NOMO-1 treated with dmso at 0.1 percent for 144 hours (cell line): ENCODE results near the gene GGACT.
"Not testable (repeated sequence)": the region's sequence is repeated elsewhere in the genome, so short reads cannot be mapped to it uniquely, and the experiment has no call there.

Source experiments
- DNase-seq: peaks from one replicate; lab custom pipeline; 2025; ENCODE audit not compliant: unreplicated experiment; lab: John Stamatoyannopoulos, UW

The GGACT gene

DNA sequence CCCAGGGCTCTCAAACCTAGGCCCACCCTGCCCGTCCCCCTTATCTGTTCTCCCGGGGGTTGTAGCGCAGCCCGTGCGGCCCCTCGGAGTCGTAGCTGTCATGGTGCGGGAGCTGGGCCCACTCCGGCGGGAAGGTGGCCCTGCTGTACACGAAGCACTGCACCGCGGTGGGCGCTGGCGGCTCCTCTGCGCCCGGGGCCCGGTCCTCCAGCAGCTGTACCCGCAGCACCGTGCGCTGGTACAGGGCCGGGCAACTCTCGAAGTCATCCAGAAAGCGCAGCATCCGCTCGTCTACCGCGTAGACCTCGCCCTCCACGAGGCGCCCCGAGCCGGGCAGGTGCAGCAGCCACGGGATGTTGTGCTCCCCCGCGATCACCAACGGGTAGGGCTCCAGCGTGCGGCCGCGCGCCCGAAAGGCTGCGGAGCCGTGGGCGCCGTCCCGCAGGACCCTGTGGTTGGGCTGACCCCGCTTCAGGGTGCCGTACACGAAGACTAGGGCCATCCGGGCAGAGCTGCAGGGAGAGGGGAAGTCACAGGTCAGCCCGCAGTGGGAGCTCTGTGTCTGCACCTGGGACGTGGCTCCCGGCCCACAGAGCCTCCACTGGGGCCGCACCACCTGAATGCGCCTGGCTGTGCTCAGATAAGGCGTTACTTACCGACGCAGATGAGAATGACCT is 56.4 kb downstream of the GGACT start:
- DNase-seq, result no peak

DNA sequence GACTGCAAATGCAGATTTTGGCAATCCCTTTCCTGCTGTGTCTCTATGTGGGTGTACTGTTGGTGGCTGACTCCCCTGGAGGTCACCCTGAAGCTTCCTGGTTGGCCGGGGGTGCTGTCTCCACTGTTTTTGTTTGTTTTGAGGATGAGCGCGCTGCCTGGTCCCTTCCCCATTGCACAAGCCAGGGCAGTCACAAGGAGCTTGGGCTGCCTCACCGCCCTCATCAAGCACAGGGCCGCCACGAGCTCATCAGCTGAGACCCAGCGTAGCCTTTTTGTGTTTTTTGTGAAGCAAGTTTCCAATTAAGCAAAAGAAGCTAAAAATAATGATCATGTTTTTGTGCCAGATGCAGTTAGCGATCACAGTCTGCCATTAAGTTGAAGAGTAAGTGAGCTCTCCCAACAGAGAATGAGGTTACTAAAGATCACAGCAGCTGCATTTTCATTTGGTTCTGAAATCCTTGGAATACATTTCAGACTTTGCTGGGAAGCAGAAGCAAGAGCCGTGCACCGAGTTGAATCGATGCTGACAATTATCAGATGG is 57.8 kb downstream of the GGACT start:
- no peak for DNase-seq

DNA sequence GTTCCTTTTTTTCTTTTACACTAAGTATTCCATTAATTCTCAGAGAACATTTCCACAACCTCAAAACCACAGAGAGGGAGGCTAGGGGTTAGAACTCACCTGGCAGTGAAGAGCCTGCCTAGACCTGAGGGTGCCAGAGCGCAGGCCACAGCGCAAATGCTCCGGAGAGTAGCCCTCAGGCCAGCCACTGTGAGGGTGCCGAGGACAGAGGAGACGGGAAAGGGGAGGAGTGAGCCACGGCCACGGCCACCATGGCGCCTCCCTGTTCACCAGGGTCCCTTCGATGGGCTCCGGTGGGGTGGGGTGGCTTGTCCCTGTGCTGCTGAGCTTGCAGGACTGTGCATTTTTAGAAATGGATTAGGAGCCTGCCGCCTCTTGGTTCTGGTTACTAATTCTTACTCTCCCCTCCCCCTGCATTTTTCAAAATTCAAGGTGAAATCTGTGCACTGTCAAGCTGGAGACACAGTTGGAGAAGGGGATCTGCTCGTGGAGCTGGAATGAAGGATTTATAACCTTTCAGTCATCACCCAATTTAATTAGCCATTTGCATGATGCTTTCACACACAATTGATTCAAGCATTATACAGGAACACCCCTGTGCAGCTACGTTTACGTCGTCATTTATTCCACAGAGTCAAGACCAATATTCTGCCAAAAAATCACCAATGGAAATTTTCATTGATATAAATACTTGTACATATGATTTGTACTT is 58.8 kb downstream of the GGACT start:
- DNase-seq, result no peak

DNA sequence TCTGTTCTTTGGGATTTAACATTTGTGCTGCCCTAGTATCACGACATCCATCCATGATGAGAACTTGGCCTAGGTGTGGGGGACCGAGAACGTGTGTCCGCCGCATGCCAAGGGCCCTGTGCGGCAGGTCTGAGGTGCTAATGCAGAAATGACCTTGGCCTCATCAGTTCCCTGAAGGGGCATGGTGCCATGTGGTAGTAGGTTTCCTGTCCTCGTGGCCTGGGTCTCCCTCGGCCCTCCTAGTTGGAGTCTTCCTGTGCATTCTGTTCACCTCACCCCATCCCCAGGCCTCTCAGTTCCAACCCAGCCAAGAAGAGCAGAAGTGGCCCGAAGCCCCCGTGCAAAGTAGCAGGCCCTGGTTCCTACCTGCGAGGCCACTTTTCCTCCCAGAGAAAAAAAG is 59.8 kb downstream of the GGACT start:
- no peak for DNase-seq

DNA sequence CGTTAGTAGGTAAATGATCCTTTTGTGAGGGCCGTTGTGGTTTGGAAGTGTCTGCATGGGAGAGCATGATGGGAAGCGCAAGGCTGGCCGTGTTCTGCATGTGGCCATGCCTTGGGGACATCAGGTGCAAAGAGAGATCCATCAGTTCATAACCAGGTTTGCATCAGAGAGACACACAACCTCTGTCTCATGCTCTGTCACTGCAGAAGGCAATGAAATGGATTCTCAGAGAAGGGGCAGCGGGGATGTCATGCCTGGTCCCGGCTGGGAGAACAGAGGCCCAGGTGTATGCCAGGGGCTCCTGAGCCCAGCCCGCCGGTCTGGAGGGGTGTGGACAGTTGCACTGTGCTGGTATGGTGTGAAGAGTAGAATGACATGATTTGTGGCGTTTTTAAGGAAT is 60.2 kb downstream of the GGACT start:
- DNase-seq, result no peak

DNA sequence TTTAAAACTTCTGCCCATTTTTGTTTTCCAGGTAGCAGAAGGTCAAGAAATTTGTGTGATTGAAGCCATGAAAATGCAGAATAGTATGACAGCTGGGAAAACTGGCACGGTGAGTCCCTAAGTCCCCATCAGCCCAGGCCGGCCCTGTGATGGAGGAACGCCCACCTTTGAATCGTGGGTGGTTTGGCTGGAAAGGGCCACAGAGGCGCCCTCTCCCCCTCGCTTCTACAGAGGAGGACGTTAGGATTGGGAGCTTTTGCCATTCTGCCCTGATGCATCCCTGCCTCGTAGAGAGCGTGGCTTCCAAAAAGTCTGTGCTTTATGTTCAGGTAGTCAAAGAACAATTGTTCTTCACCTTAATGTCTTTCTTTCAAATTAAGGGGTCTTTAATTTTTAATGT is 60.9 kb downstream of the GGACT start:
- no peak for DNase-seq

DNA sequence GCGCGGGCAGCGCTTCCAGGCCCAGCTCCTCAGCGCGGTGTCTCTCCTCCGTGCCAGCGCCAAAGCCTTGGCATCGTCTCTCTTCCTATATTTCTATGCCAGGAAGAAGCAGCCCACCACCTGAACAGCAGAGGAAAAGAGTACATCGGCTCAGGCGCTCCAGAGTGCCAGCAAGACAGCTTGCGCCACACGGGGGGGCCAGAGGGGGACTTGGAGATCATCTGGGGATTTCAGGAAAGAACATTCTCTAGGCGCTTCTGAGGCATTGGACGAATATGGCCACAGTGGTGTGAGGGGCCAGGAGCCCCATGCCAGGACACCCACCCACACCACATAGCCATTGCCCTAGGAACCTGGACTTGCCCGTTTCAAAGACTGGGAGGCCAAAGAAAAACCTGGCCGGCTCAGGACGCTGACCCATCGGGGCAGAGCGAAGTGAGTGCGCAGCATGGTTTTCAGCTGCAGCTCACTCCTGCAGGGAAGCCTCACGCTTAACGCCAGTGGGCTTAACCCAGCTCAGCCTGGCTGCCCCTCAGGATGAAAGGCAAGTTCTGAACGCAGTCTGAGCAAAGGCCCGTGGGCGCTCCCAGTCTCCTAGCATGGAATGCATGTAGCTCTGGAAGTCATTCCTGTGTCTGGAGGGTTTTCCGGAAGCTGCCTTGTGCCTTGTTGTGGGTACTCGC is 62.1 kb downstream of the GGACT start:
- DNase-seq, result no peak

DNA sequence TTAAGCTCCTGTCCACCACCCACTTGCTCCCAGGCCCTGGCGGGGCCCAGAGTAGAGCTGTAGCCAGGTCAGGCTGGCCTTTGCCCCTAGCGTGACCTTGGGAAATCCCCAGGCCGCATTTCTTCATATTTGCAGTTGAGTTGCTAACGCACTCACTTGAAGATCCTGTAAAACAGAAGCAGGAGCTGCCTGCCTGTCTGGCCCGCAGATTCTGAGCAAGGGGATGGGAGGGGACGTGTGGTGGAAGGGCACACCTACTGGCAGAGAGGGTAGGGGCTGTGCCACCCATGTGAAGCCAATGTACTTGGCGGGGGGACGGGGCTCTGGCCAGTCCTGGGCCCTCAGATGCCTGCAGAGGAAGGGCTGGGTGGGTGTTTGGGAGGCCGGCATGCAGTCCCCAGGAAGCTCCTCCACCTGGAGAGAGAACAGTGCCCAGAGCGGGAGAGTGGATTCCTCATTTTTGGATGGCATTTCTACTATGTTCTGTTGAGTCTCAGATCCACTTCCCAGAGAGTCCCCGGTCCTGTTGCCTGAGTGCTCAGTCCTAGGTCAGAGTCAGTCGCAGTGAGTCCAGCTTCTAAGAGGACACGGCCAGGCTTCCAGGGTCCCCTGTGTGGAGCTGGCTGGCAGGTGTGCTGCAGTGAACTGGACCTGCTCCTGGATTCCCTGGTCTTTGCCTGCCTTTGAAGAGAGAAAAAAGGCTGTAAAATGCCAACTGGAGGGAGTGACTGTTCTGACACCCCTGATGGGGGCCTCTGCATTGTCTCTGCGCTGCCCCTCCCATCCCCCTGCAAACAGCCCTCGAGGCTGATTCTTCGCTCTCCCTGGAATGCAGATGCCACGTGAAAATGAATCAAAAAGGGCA is 62.9 kb downstream of the GGACT start:
- DNase-seq, result no peak

DNA sequence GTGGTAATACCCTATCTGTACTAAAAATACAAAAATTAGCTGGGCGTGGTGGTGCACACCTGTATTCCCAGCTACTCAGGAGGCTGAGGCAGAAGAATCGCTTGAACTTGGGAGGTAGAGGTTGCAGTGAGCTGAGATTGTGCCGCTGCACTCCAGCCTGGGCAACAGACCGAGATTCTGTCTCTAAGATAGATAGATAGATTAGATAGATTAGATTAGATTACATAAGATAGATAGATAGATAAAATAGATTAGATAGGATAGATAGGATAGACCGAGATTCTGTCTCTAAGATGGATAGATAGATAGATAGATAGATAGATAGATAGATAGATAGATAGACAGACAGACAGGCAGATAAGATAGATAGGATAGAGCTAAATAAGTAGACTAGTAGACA is 63.9 kb downstream of the GGACT start:
- DNase-seq, result not testable (repeated sequence)

DNA sequence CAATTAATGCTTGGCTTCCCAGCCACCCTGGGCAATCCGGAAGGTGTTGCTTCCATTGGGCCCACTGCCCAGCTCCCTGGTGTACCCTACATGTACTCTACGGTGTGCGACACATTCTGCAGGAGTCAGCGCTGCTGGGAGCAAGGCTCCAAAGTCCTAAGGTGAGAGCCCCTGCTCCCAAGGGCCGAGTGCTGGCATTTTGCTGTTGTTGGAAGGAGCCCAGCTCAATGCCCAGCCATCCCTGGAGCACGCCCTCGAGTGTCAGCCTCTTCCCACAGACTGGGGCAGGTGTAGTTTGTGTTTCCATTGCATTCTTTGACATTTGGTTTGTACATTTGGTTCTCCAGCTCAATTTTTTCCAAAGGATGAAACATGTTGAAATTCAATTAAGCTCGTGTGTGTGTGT is 64.6 kb downstream of the GGACT start:
- no peak for DNase-seq

DNA sequence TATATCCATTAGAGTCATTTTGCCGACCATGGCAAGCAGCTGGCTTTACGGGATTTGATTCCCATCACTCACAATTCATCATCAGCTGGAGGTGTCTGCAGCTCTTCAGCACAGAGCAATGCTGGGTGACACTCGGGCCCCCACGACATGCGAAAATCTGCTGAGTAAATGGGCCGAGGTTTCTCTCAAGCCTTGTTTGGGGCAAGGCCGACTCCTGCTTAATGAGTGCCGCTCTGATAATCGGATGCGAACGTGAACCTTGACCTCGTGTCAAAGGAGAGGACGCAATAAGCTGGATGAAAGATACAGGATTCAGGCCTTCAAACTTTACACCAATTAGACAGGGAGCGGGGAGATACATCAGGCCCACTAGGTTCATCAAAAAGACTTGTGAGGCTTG is 65.2 kb downstream of the GGACT start:
- DNase-seq, result no peak

DNA sequence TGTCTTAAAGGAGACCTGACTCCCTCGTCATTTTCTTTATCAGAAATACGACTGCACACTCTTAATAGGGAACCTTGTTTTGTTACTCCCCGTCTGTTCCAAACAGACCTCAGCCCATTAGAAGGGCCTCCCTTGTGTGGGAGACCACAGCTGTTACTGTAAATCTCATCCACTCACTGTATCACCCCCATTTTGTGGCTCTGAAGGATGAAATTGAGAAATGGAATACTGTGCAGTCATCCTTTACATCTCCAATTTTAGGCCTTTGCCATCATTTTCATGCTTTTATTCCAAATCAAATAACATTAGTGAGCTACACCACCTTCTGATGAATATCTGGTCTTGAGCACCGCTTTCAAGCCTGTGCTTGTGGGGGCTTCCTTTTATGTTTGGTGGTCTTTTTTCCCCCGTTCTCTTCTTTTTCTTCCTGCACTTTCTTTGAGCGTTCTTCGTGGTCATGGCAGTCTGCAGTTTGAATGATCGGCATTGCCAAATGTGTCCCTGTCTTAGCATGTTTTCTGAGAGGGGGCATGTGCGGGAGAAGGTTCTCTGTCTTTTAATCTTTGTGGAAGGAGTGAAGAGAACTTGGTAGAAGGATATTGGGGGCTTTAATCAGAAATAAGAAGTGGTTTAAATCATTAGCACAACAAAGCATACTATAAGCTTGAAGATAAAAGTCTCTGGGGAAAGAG is 65.8 kb downstream of the GGACT start:
- DNase-seq, result no peak

DNA sequence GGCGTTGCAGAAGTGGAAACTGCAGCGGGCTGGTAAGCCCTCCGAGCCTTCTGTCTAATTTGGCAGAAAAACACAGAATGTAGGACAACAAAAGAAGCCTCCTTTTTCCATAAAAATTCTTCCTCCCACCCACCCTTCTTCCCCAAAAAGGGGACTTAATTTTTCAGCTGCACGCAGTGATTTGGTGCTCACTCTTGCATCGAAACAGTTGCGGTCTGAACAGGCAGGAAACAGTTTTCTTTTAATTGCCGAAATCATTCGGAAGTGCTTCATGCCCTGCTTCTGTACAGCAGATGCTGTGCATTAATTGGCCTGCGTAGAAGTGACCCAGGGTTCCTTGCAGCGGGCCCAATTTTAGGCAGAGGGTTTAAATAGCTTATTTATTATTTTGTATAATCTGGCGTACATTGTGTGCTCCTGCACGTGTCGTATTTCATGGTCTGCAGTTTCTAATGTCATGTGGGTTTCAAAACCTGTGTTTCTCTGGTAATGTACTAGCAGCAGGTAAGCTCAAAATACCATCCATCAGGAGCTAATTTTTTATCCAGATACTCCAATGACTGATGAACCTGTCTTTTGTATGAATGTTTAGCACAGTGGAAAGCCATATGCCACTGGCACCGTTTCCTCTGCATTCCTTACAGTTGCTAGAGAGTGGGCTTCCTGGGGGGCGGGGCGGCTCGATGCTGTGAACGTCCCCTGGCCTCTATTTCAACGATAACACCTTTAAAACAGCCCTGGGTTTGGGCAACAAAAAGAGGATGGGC is 66.6 kb downstream of the GGACT start:
- DNase-seq, result no peak

DNA sequence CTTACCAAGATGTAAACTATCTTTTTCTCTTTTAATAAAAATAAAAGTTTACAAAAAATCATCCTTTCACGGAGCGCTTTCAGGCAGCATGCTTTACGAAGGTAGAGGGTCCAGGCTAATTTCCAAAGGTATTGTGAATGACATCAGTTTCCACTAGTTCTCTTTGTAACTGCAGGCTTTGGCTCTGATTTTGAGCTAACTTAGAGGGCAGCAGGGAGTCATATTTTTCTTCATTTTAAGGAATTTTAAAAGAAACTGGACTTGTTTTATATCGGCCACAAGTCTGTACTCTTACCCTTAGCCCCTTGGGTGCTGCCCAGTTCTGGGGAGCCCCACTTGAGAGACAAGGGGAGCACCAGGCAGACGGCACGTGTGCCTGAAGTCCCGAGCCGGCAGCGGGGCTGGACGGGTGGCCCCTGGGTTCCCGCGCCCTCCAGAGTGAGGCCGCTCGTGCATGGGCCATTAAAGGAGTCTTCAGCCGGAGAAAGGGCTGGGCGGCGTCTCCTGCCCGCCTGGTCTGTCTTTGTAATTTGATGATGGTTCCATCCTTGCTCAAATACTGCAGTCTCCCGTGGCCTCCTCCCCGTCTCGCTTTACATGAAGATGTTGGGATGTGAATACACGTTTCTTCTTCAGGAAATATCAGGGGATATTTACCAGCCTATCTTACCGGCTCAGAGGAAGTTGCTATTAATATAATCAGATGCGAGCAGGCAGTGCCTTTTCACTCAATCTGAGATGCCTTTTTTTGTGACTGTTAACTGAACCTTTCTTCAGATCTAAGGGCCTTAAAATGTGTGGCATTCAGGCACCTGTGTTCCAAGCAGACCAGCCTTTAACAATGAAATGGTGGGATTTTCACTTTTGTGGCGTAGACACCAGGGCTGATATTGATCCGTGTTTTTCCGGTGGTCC is 67.4 kb downstream of the GGACT start:
- no peak for DNase-seq

DNA sequence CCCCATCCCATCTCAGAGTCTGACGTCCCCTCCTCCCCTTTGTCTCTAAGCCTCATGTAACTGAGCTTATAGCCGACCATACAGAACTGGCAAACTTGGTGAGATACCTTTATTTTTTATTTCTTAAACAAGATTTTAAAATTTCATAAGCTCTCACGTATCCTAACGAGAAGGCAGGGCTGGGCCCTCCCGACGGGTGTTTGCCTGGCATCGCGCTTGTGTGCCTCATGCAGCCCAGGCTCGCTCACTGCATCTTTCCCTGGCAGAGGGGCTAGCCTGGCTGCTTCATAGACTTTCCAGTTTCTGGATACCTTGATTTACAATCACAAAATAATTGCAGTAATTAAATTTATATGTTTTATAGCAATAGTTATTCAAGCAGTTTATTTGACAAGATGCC is 69.0 kb downstream of the GGACT start:
- no peak for DNase-seq

DNA sequence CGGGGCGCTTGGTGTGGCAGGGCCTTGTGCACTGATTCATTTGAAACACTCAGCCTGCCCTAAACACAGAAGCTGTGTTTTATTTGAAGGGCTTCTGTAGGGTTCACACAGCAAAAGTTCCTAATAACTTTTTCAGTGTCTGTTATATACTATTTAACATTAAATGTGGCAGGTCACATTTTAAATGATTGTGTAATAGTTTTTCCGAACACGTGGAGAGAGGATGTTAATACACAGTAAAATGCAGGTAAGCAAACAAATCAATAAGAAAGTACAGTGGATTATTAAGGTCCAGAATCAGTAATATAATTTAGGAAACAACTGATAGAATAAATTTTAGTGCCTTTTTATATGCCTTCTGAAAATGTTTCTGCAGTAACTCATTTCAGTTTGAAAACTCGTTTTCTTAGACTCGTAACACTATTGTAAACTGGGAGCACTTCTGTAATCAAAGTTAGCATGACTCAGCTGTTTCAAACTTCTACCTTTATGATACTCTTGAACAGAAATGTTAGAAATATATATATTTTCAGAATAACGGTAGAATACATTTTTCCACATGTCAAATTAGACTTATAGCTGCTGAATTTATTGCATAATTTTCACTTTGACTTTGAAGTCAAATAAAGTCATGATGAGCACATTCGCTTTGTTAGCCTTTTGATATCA is 70.1 kb downstream of the GGACT start:
- no peak for DNase-seq

DNA sequence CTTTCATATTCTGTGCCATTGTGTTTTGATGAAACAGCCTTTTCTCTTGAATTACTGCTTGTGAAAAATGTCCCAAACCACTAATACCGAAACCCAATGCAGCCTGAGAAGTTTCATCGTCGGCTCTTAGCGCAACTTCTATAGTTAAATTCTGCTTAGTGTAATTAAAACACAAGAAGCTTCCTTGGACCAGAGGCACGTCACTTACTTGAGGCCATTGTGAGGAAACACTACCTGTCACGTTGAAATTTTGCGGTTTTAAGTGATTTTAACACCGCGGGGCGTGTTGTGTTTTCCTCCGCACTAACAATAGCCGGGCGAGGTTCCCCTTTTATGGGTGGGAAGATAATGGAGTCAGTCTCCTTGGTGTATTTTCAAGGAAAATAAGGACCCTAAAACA is 70.9 kb downstream of the GGACT start:
- no peak for DNase-seq

DNA sequence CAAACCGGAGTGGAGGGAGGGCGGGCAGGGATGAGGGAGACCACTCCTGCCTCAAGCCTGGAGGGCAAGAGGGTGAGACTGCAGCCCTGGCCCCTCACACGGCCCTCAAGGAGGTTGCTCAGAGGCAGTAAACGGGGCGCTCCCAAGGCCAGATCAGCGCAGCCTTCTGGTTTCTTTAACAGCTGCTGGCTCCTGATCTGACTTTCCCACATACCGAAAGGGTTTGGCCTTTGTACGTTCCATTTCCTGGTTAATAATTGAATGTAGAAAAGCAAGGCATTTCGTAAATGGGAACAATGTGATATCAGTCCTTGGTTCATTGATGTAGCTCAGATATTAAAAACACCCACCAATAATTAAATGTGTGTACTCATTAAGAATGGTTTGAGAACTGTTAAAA is 71.5 kb downstream of the GGACT start:
- no peak for DNase-seq
